Duodenal mucosa (tissue), 2 donors: ENCODE results near the gene AIG1.

ENCODE experiments used
- H3K27ac ChIP-seq: one replicate; pipeline ENCODE4 v1.7.0; 2013; ENCODE audit warnings: low read depth, low read length
- H3K27me3 ChIP-seq, 2 donors: one replicate each; pipeline ENCODE4 v1.7.0; 2013; ENCODE audit warnings: low read length in 2 of 2, control low read depth in 1 of 2; ENCODE audit not compliant: insufficient read depth in 2 of 2, control insufficient read depth in 1 of 2
- H3K36me3 ChIP-seq, 2 donors: one replicate each; pipeline ENCODE4 v1.7.0; 2013; ENCODE audit warnings: low read length in 2 of 2, control low read depth in 1 of 2; ENCODE audit not compliant: insufficient read depth in 2 of 2, control insufficient read depth in 1 of 2
- H3K4me1 ChIP-seq, 2 donors: one replicate each; pipeline ENCODE4 v1.7.0; 2013; ENCODE audit warnings: low read length in 2 of 2, control low read depth in 1 of 2; ENCODE audit not compliant: insufficient read depth in 2 of 2, control insufficient read depth in 1 of 2
- H3K4me3 ChIP-seq, 2 donors: one replicate each; pipeline ENCODE4 v1.7.0; 2013; ENCODE audit warnings: low read length in 2 of 2, low read depth in 1 of 2
- H3K9ac ChIP-seq, 2 donors: one replicate each; pipeline ENCODE4 v1.7.0; 2013; ENCODE audit warnings: low read length in 2 of 2, low read depth in 1 of 2
- H3K9me3 ChIP-seq, 2 donors: one replicate each; pipeline ENCODE4 v1.7.0; 2013; ENCODE audit warnings: low read length in 2 of 2, control low read depth in 1 of 2; ENCODE audit not compliant: control insufficient read depth in 1 of 2

The AIG1 gene

GRCh38 chr6:143215771-143216170, 155.1 kb downstream of the AIG1 start:
- no peaks in the 10 kb centered on the region for H3K4me1 ChIP-seq
- no peaks in the 10 kb centered on the region for H3K36me3 ChIP-seq
- no peak overlapping the region for H3K4me3 ChIP-seq
- H3K27me3 ChIP-seq, result no peaks in the 10 kb centered on the region
- H3K9ac ChIP-seq, result no peak overlapping the region
- no peaks in the 10 kb centered on the region for H3K9me3 ChIP-seq
- no peak overlapping the region for H3K27ac ChIP-seq

GRCh38 chr6:143218233-143218632, 157.5 kb downstream of the AIG1 start:
- Histone ChIP-seq H3K4me3 (no peak overlapping the region), H3K36me3 (no peaks in the 10 kb centered on the region), H3K4me1 (no peaks in the 10 kb centered on the region), H3K9me3 (no peaks in the 10 kb centered on the region), H3K27ac (no peak overlapping the region), H3K9ac (no peak overlapping the region), H3K27me3 (no peaks in the 10 kb centered on the region)

- H3K27ac ChIP-seq, result no peak overlapping the region
Observed at GRCh38 chr6:143221698-143222097, 161.0 kb downstream of the AIG1 start.

GRCh38 chr6:143222310-143222709, 161.6 kb downstream of the AIG1 start:
- H3K4me3 ChIP-seq, result no peak overlapping the region
- H3K36me3 ChIP-seq, result no peaks in the 10 kb centered on the region
- H3K27ac ChIP-seq, result no peak overlapping the region
- no peaks in the 10 kb centered on the region for H3K9me3 ChIP-seq
- no peak overlapping the region for H3K9ac ChIP-seq
- H3K4me1 ChIP-seq, result peaks cover 0 to 6% of the 10 kb centered on the region in 2 donors
- H3K27me3 ChIP-seq, result no peaks in the 10 kb centered on the region

More at GRCh38 chr6:143221698-143222097, 161.0 kb downstream of the AIG1 start:
- no peaks in the 10 kb centered on the region for H3K27me3 ChIP-seq
- H3K4me3 ChIP-seq, result no peak overlapping the region
- H3K9me3 ChIP-seq, result no peaks in the 10 kb centered on the region
- H3K36me3 ChIP-seq, result no peaks in the 10 kb centered on the region
- H3K4me1 ChIP-seq, result peaks cover 0 to 6% of the 10 kb centered on the region in 2 donors
- H3K9ac ChIP-seq, result no peak overlapping the region

GRCh38 chr6:143222801-143223231, 162.1 kb downstream of the AIG1 start:
- H3K9me3 ChIP-seq, result no peaks in the 10 kb centered on the region
- H3K27ac ChIP-seq, result no peak overlapping the region
- no peaks in the 10 kb centered on the region for H3K27me3 ChIP-seq
- peaks cover 0 to 6% of the 10 kb centered on the region in 2 donors for H3K4me1 ChIP-seq
- H3K9ac ChIP-seq, result no peak overlapping the region
- H3K36me3 ChIP-seq, result no peaks in the 10 kb centered on the region
- H3K4me3 ChIP-seq, result no peak overlapping the region

- no peaks in the 10 kb centered on the region for H3K9me3 ChIP-seq
- H3K9ac ChIP-seq, result no peak overlapping the region
- no peaks in the 10 kb centered on the region for H3K36me3 ChIP-seq
- peaks cover 0 to 6% of the 10 kb centered on the region in 2 donors for H3K4me1 ChIP-seq
- no peak overlapping the region for H3K4me3 ChIP-seq
- no peak overlapping the region for H3K27ac ChIP-seq
- no peaks in the 10 kb centered on the region for H3K27me3 ChIP-seq
Observed at GRCh38 chr6:143223895-143224294, 163.2 kb downstream of the AIG1 start.

- Histone ChIP-seq H3K4me3 (no peak overlapping the region), H3K4me1 (peaks cover 0 to 6% of the 10 kb centered on the region in 2 donors), H3K9ac (no peak overlapping the region), H3K9me3 (no peaks in the 10 kb centered on the region), H3K36me3 (no peaks in the 10 kb centered on the region), H3K27ac (no peak overlapping the region), H3K27me3 (no peaks in the 10 kb centered on the region)
Observed at GRCh38 chr6:143224516-143224915, 163.8 kb downstream of the AIG1 start.

- Histone ChIP-seq H3K4me1 (peaks cover 0 to 6% of the 10 kb centered on the region in 2 donors), H3K27me3 (no peaks in the 10 kb centered on the region), H3K36me3 (no peaks in the 10 kb centered on the region), H3K9ac (no peak overlapping the region), H3K27ac (no peak overlapping the region), H3K4me3 (no peak overlapping the region), H3K9me3 (no peaks in the 10 kb centered on the region)
Observed at GRCh38 chr6:143225929-143226328, 165.2 kb downstream of the AIG1 start.

- Histone ChIP-seq H3K4me1 (peaks cover 0 to 6% of the 10 kb centered on the region in 2 donors), H3K27me3 (no peaks in the 10 kb centered on the region), H3K9ac (no peak overlapping the region), H3K9me3 (no peaks in the 10 kb centered on the region), H3K27ac (no peak overlapping the region), H3K36me3 (no peaks in the 10 kb centered on the region), H3K4me3 (no peak overlapping the region)
Observed at GRCh38 chr6:143227675-143228074, 167.0 kb downstream of the AIG1 start.

GRCh38 chr6:143229400-143229799, 168.7 kb downstream of the AIG1 start:
- Histone ChIP-seq H3K36me3 (no peaks in the 10 kb centered on the region), H3K27ac (no peak overlapping the region), H3K4me3 (no peak overlapping the region), H3K4me1 (no peaks in the 10 kb centered on the region), H3K27me3 (no peaks in the 10 kb centered on the region), H3K9me3 (no peaks in the 10 kb centered on the region), H3K9ac (no peak overlapping the region)

- H3K9ac ChIP-seq, result no peak overlapping the region
- H3K9me3 ChIP-seq, result no peaks in the 10 kb centered on the region
- H3K4me1 ChIP-seq, result no peaks in the 10 kb centered on the region
- no peak overlapping the region for H3K27ac ChIP-seq
- no peak overlapping the region for H3K4me3 ChIP-seq
- H3K27me3 ChIP-seq, result no peaks in the 10 kb centered on the region
- H3K36me3 ChIP-seq, result no peaks in the 10 kb centered on the region
Observed at GRCh38 chr6:143232849-143233248, 172.2 kb downstream of the AIG1 start.
